ENCODE measurements around the gene TMEM272. TPM values are rescaled to one million over a fixed set of nuclear protein-coding genes. Genes with fewer than 3 reads are reported as not detected.

TMEM272 gene
- total and polyA plus RNA-seq, 8 donors, result 0.03 to 0.37 TPM; not detected in 6

GRCh38 chr13:51879133-51879532, 34.2 kb upstream of the TMEM272 start:
- no peak overlapping the region for H3K4me3 ChIP-seq
- no peak overlapping the region for H3K27ac ChIP-seq
- H3K4me1 ChIP-seq, result no peaks in the 10 kb centered on the region
- H3K9me3 ChIP-seq, result peaks cover 0 to 15% (median 3%) of the 10 kb centered on the region in 4 donors
- no peaks in the 10 kb centered on the region for H3K36me3 ChIP-seq
- TF ChIP-seq CTCF (IDR thresholded peaks at IDR 0.05), result no peak
- no peak for TF ChIP-seq POLR2AphosphoS5 (IDR thresholded peaks at IDR 0.05)
- TF ChIP-seq EP300 (IDR thresholded peaks at IDR 0.05), result no peak
- no peak for TF ChIP-seq POLR2A (IDR thresholded peaks at IDR 0.05)
- 84 to 92% (median 89%) methylated on average over 4 of the region's 4 CpGs for WGBS, 5 donors
- H3K27me3 ChIP-seq, result no peaks in the 10 kb centered on the region
- DNase-seq, result no peak
- intact Hi-C loops (cut with DNase I; ENCODE audit: low total_unique reads), result no loop called here

- Histone ChIP-seq H3K9me3 (no peaks in the 10 kb centered on the region), H3K36me3 (no peaks in the 10 kb centered on the region), H3K4me3 (no peak overlapping the region), H3K27me3 (no peaks in the 10 kb centered on the region), H3K4me1 (no peaks in the 10 kb centered on the region), H3K27ac (no peak overlapping the region)
- 69 to 77% (median 72%) methylated on average over 11 of the region's 11 CpGs for WGBS, 5 donors
- intact Hi-C loops (cut with DNase I; ENCODE audit: low total_unique reads), result no loop called here
- DNase-seq, result no peak
- TF ChIP-seq POLR2AphosphoS5 (IDR thresholded peaks at IDR 0.05) (no peak), CTCF (IDR thresholded peaks at IDR 0.05) (no peak), POLR2A (IDR thresholded peaks at IDR 0.05) (no peak), EP300 (IDR thresholded peaks at IDR 0.05) (no peak)
Measured at GRCh38 chr13:51874651-51875050, 29.7 kb upstream of the TMEM272 start.

GRCh38 chr13:51873837-51874236, 28.9 kb upstream of the TMEM272 start:
- Histone ChIP-seq H3K27me3 (no peaks in the 10 kb centered on the region), H3K4me1 (no peaks in the 10 kb centered on the region), H3K27ac (no peak overlapping the region), H3K4me3 (no peak overlapping the region), H3K9me3 (no peaks in the 10 kb centered on the region), H3K36me3 (no peaks in the 10 kb centered on the region)
- intact Hi-C loops (cut with DNase I; ENCODE audit: low total_unique reads), result no loop called here
- no peak for DNase-seq
- WGBS, 5 donors, result 86 to 100% (median 90%) methylated on average over 1 of the region's 1 CpG
- TF ChIP-seq POLR2A (IDR thresholded peaks at IDR 0.05) (no peak), EP300 (IDR thresholded peaks at IDR 0.05) (no peak), CTCF (IDR thresholded peaks at IDR 0.05) (no peak), POLR2AphosphoS5 (IDR thresholded peaks at IDR 0.05) (no peak)

- Histone ChIP-seq H3K27me3 (no peaks in the 10 kb centered on the region), H3K9me3 (no peaks in the 10 kb centered on the region), H3K27ac (no peak overlapping the region), H3K4me1 (no peaks in the 10 kb centered on the region), H3K4me3 (no peak overlapping the region), H3K36me3 (no peaks in the 10 kb centered on the region)
- no peak for TF ChIP-seq POLR2AphosphoS5 (IDR thresholded peaks at IDR 0.05)
- no peak for TF ChIP-seq EP300 (IDR thresholded peaks at IDR 0.05)
- no peak for DNase-seq
- WGBS, 5 donors, result 90 to 96% (median 91%) methylated on average over 6 of the region's 6 CpGs
- intact Hi-C loops (cut with DNase I; ENCODE audit: low total_unique reads), result no loop called here
Measured at GRCh38 chr13:51873117-51873798, 28.3 kb upstream of the TMEM272 start.

- Histone ChIP-seq H3K27me3 (no peaks in the 10 kb centered on the region), H3K9me3 (no peaks in the 10 kb centered on the region), H3K4me3 (no peak overlapping the region), H3K4me1 (no peaks in the 10 kb centered on the region), H3K36me3 (no peaks in the 10 kb centered on the region), H3K27ac (no peak overlapping the region)
- DNase-seq, result no peak
- 66 to 84% (median 77%) methylated on average over 3 of the region's 3 CpGs for WGBS, 5 donors
- intact Hi-C loops (cut with DNase I; ENCODE audit: low total_unique reads), result no loop called here
- TF ChIP-seq POLR2AphosphoS5 (IDR thresholded peaks at IDR 0.05) (no peak), POLR2A (IDR thresholded peaks at IDR 0.05) (no peak), EP300 (IDR thresholded peaks at IDR 0.05) (no peak), CTCF (IDR thresholded peaks at IDR 0.05) (no peak)
Measured at GRCh38 chr13:51870616-51871015, 25.6 kb upstream of the TMEM272 start.

All from stomach (tissue), 9 donors.